HG03442 (cell line): ENCODE results near the gene FAM24B.
"Not testable (repeated sequence)": the region's sequence is repeated elsewhere in the genome, so short reads cannot be mapped to it uniquely, and the experiment has no call there.

Experiments
- ATAC-seq: cut with Tn5 transposase; IDR thresholded peaks from one replicate; pipeline ENCODE4 v1.9.1; 2021; ENCODE audit warnings: mild to moderate bottlenecking, moderate library complexity; ENCODE audit not compliant: unreplicated experiment

FAM24B gene

DNA sequence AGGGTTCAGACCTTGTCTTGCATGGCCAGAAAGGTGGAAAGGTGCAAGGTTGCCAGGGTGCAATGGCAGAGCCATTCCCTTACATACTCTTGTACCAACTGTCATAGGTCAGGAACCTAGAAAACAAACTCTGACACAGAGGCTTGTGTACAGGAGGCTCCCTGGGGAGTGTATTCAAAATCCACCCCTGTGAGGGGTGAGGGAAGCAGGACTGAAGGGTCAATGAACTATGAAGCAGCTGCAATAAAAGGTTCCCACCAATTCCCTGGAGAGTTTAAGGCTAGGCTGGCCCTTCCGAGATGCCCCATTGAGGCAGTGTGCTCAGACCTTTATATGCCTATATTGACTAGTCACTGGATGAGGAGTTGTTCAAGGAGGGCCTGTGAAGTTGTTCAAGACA lies 19.9 kb downstream of the FAM24B start:
- ATAC-seq = no peak

DNA sequence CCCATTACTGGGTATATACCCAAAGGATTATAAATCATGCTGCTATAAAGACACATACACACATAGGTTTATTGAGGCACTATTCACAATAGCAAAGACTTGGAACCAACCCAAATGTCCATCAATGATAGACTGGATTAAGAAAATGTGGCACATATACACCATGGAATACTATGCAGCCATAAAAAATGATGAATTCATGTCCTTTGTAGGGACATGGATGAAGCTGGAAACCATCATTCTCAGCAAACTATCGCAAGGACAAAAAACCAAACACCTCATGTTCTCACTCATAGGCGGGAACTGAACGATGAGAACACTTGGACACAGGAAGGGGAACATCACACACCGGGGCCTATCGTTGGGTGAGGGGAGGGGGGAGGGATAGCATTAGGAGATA lies 21.3 kb downstream of the FAM24B start:
- ATAC-seq = not testable (repeated sequence)

DNA sequence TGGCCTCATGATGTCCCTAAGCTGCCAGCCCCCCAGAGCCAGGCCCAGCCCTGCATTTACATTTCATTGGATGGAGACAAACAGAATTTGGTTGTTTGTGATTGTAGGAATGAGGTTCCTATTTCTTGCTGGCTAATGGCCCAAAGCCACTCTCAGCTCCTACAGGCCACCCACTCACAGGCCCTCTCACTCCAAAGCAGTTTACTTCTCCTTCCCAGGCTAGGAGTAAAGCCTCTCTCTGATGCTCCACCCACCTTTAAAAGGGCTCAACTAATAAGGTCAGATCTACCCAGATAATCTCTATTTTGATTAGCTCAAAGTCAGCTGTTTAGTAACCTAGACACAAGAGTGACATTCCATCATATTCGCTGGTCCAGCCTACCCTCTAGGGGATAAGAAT lies 22.5 kb downstream of the FAM24B start:
- no peak for ATAC-seq

- no peak for ATAC-seq
Observed at GRCh38 chr10:122855745-122856144, 23.6 kb downstream of the FAM24B start.

- no peak for ATAC-seq
Observed at GRCh38 chr10:122854648-122855047, 24.7 kb downstream of the FAM24B start.

GRCh38 chr10:122853665-122854313 lies 25.6 kb downstream of the FAM24B start:
- ATAC-seq = no peak

- no peak for ATAC-seq
Observed at GRCh38 chr10:122852261-122852660, 27.1 kb downstream of the FAM24B start.

DNA sequence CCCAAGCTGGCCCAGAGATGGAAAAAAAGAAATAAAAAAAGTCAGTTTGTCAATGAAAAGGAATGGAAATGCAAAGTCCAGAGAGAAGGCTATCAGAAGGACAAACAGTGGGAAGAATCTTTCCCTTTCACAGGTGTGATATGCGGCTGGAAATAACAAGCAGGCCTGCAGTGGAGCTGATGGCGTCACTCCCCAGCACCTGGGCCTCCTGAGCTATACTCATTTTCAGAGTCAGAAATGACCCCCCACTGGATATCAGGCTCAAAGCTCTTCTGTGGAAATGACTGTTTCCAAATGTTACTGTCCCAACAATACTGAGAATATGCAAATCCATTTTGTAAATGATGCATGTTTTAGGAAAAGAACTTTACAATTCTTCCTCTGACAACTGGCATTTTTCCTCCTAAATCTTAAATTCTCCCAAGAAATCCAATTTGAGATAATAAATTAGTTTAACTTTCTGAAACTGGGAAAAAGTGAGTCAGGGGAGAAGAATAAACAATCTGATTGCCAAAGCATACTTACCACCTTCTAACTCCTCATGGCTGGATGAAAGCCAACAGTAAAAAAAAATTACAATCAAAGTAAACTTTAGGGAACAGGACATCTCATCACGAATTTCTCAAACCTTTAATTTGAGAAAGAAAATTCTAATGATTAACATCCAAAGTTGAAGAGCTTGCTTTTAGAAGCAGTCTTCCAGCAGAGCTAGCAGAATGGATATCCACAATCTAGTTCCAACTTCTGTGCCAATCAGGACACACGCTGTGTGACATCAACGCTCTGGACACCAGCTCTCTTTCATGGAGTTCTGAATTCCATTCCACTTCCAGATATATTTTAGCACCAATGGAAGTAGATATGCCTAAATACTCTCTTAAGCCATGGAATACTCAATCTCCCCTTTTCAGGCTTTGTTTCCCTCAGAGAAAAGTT lies 28.4 kb downstream of the FAM24B start:
- no peak for ATAC-seq

DNA sequence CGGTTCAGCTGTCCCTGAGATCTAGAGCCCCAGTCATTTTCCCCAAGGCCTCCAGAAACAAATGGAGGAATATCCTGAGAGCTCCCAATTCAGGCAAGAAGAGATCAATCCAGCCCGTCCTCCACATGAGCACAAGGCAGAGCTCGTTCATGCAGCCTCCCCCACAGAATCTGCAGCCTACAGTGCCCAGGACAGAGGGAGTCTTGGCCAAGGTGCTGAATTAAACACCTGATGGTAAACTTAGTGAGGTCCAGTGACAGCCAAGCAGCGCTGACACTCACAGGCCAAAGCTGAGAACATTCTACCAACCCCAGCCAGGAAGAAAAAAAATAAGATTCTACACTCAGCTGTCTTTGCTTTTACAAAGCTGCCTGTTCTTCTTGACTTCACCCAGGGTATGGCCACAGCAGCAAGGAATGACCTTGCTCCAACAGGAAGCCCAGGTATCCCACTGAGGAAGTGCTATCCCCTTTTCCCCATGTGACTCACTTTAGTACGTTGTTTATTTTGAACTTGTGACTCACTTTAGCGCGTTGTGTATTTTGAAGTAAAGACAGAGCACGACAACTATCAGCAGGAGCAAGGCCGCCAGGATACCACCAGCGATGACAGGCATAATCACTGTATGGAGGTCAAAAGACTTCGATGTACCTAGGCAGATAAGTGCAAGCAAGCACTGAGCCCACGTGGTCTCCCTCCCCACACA lies 29.3 kb downstream of the FAM24B start:
- no peak for ATAC-seq

- ATAC-seq = no peak
Observed at GRCh38 chr10:122849090-122849489, 30.3 kb downstream of the FAM24B start.

DNA sequence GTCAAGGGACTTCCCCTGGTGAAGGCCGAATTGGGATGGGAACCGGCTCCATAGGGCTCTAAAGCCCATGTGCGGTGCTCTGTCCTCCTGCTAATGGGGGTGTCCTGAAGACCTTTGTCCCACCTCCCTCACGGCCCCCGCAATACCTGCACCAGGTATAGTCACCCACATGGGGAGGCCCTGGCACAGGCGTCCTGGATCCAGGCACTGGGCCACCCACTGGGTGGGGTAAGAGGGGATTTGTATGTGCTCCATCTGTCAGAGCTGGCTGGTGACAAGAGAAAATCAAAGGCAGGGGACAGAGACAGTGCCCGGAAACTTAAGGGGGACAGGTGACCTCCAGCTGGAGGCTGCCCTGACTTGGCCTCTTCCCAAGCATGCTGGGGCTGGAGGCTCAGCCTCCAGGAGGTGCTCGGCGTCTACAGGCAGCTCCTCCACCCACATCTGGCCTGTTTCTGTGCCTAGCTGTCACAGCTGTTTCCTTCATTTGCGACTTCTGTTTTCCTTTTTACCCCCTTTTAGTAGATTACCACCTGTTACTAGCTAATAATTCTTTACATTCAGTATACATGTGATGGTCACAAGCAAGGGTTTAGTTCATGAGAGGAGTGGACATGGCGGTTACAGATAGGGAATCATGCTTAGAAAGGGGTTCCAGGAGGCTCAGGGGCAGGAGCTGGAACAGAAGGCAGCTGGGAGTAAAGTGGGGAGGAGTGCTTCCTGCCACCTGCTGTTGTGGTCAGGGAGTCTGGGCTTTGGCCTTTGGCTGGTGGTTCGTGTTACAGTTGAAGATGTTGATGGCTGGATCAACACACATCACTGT lies 31.4 kb downstream of the FAM24B start:
- ATAC-seq = no peak

DNA sequence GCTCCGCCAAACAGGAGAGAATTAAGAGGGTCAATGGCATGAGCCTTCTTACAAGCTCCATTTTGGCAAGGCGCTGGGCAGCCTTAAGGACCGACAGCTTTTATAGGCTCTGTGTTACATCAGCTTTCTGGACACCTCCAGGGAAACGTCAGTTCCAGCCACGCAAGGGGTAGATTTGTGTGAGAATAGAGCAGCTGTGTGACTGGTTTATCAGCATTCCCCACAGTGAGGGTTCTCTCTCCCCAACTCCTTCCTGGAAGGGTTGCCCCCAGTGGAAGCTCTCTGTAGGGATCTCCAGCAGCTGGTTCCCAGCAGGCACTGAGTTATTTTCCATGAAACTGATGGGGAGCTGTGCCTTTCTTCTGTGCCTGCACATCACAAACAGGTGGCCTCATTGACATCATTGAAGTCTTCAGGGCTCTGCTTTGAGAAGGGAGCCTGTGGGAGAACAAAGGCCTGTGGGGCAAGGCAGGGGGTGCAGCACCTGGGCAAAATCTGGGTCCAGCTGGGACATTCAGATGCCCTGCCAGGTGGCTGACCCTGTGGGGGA lies 33.5 kb downstream of the FAM24B start, which contains the start of gene CUZD1:
CUZD1 (minus strand) TSS at position 75 of the 550 bp plus-strand sequence; CDS start at position 61, 14 bp downstream.
- ATAC-seq = no peak

- no peak for ATAC-seq
Observed at GRCh38 chr10:122844146-122844545, 35.2 kb downstream of the FAM24B start.

DNA sequence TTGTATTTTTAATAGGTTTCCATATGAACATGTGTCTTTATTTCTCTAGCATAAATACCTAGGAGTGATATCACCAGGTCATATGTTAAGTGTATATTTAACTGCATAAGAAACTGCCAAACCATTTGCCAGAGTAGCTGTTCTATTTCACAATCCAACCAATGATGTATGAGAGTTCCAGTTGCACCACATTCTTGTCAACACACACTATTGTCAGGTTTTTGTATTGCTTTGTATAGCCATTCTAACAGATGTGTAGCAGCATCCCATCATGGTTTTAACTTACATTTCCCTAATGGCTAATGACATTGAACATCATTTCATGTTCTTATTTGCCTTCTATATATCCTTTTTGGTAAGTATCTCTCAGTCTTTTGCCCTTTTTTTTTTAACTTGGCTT lies 37.8 kb downstream of the FAM24B start:
- ATAC-seq = no peak

- ATAC-seq = no peak
Observed at GRCh38 chr10:122839505-122839904, 39.9 kb downstream of the FAM24B start.

DNA sequence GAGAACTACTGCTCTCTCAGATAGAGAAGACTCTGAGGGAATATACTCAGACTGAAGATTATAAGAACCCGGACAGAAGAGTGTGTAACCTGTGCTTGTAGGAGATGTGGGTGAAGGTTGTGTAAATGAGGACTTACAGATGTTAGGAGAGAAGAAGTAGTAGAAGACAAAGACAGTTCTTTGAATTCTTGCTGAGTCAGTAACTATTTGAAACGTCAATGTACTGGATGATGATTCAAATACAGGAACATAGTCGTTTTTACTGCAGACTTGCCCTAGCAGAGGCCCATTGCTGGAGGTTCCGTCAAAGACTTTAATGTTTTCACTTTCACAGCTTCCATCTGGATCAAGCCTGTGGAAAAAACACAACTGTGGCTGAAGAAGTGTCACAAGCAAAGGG lies 40.5 kb downstream of the FAM24B start:
- ATAC-seq = no peak

- no peak for ATAC-seq
Observed at GRCh38 chr10:122835908-122836307, 43.5 kb downstream of the FAM24B start.

DNA sequence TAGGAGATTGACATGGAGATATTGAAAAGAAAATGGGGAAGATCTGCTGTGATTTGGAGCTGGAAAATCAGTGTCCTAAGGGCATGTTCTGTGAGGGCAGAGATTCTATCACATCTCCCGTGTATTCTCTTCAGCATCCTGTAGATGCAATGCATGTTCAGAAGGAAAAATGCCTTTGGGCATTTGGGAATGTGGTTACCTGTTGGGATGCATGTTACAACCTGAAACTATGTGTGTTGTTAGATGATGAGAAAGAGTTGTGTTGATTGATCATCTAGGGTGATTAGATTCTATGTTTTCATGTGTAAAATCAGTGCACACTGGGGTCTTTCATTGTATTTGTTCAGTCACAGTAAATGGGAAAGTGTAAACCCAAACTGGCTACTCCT lies 48.4 kb downstream of the FAM24B start:
- no peak for ATAC-seq

DNA sequence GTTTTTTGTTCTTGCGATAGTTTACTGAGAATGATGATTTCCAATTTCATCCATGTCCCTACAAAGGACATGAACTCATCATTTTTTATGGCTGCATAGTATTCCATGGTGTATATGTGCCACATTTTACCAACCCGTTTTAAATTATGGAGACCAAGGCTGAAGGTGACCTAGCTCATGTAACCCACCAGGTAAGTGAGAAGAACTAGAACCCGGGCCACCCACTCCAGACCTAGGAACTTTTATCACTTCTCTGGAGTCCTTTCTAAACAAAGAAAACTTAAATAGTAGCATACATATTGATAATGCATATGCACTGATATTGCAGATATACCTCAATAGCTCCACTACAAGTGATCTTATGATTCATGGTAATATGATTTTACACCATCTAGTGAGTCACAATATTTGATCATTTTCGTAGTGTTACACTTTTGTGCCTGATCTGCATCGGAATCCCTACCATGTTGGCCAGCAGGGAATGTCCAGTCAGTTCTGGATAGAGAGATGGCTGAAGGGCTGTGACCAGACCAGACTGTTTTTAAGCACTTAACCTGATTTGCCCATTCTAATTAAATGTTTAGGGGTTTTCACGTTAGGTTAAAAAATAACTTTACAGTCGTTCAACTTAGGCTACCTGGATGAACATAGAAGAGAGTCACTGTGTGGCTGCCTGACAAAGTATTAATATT lies 49.0 kb downstream of the FAM24B start:
- ATAC-seq = no peak

DNA sequence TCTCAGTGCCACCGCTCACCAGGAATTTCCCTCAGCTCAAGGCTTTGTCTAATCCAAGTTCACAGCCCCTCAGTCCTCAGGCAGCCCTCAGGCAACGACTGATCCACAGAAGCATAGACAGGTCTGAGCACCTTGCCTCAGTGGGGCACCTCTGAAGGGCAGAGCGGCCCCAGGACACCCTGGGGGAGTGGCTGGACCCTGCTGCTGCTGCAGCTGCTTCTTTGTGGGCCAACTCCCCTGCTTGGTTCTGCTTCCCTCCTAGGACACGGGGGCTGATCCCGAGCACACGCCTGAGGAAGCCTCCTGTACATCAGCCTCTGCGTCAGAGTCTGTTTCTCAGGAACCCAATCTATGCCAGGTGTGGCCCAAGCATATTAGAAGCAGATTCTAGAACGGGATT lies 49.9 kb downstream of the FAM24B start:
- no peak for ATAC-seq
